ENCODE measurements around the gene AIM2. TPM values are rescaled to one million over a fixed set of nuclear protein-coding genes. Genes with fewer than 3 reads are reported as not detected.

AIM2 gene
- total RNA-seq = 0.41 TPM
- long read RNA-seq = 0 reads

GRCh38 chr1:159076438-159077119 lies at the start of gene AIM2:
Gene AIM2 (minus strand): TSS chr1:159076766. CDS start chr1:159073499, 3,267 bp downstream.
- no peaks in the 10 kb centered on the region for H3K36me3 ChIP-seq
- H3K27ac ChIP-seq (replicated peaks) = no peak within 1 kb of the TSS
- no peak for TF ChIP-seq CTCF (IDR thresholded peaks at IDR 0.05; ENCODE audit: borderline replicate concordance)
- H3K4me3 ChIP-seq = no peak within 1 kb of the TSS
- no peak for DNase-seq
- H3K27me3 ChIP-seq (ENCODE audit: low read depth) = no peaks in the 10 kb centered on the region
- no peaks in the 10 kb centered on the region for H3K4me1 ChIP-seq
- intact Hi-C loops (cut with micrococcal nuclease) = no loop called here
- no peaks in the 10 kb centered on the region for H3K9me3 ChIP-seq (replicated peaks)

GRCh38 chr1:159123587-159123986 lies 47.0 kb upstream of the AIM2 start:
- DNase-seq = no peak
- Histone ChIP-seq H3K4me1 (no peaks in the 10 kb centered on the region), H3K27me3 (ENCODE audit: low read depth) (no peaks in the 10 kb centered on the region), H3K9me3 (replicated peaks) (no peaks in the 10 kb centered on the region), H3K36me3 (no peaks in the 10 kb centered on the region), H3K4me3 (no peak overlapping the region), H3K27ac (replicated peaks) (no peak overlapping the region)
- TF ChIP-seq CTCF (IDR thresholded peaks at IDR 0.05; ENCODE audit: borderline replicate concordance) = no peak
- intact Hi-C loops (cut with micrococcal nuclease) = no loop called here

GRCh38 chr1:159122005-159122621 lies 45.5 kb upstream of the AIM2 start:
- H3K36me3 ChIP-seq = no peaks in the 10 kb centered on the region
- H3K9me3 ChIP-seq (replicated peaks) = no peaks in the 10 kb centered on the region
- DNase-seq = no peak
- no peak overlapping the region for H3K4me3 ChIP-seq
- no peaks in the 10 kb centered on the region for H3K27me3 ChIP-seq (ENCODE audit: low read depth)
- H3K27ac ChIP-seq (replicated peaks) = no peak overlapping the region
- TF ChIP-seq CTCF (IDR thresholded peaks at IDR 0.05; ENCODE audit: borderline replicate concordance) = no peak
- no peaks in the 10 kb centered on the region for H3K4me1 ChIP-seq
- intact Hi-C loops (cut with micrococcal nuclease) = no loop called here

- intact Hi-C loops (cut with micrococcal nuclease) = no loop called here
- Histone ChIP-seq H3K27me3 (ENCODE audit: low read depth) (no peaks in the 10 kb centered on the region), H3K9me3 (replicated peaks) (no peaks in the 10 kb centered on the region), H3K4me1 (no peaks in the 10 kb centered on the region), H3K27ac (replicated peaks) (no peak overlapping the region), H3K4me3 (no peak overlapping the region), H3K36me3 (no peaks in the 10 kb centered on the region)
- no peak for DNase-seq
- no peak for TF ChIP-seq CTCF (IDR thresholded peaks at IDR 0.05; ENCODE audit: borderline replicate concordance)
Measured at GRCh38 chr1:159121526-159121925, 45.0 kb upstream of the AIM2 start.

- no peak for DNase-seq
- no peak for TF ChIP-seq CTCF (IDR thresholded peaks at IDR 0.05; ENCODE audit: borderline replicate concordance)
- intact Hi-C loops (cut with micrococcal nuclease) = no loop called here
- H3K36me3 ChIP-seq = no peaks in the 10 kb centered on the region
- no peaks in the 10 kb centered on the region for H3K9me3 ChIP-seq (replicated peaks)
- H3K4me3 ChIP-seq = no peak overlapping the region
- no peak overlapping the region for H3K27ac ChIP-seq (replicated peaks)
- H3K4me1 ChIP-seq = no peaks in the 10 kb centered on the region
- no peaks in the 10 kb centered on the region for H3K27me3 ChIP-seq (ENCODE audit: low read depth)
Measured at GRCh38 chr1:159120317-159120716, 43.8 kb upstream of the AIM2 start.
